GM18498 (cell line): ENCODE measurements around the gene ZNF879.

ENCODE experiments used
- ATAC-seq: cut with Tn5 transposase; IDR thresholded peaks from one replicate; pipeline ENCODE4 v1.9.1; 2021; ENCODE audit warnings: mild to moderate bottlenecking, moderate library complexity; ENCODE audit not compliant: unreplicated experiment

The ZNF879 gene

GRCh38 chr5:179023528-179024189 lies at the start of gene ZNF879:
Gene ZNF879 (plus strand): TSS chr5:179023804. CDS start chr5:179025005, 1,201 bp downstream.
- ATAC-seq: peak; percentile 87

GRCh38 chr5:178981381-178981780 lies 42.2 kb upstream of the ZNF879 start:
- ATAC-seq: no peak

GRCh38 chr5:178982941-178983340 lies 40.7 kb upstream of the ZNF879 start:
- no peak for ATAC-seq

DNA sequence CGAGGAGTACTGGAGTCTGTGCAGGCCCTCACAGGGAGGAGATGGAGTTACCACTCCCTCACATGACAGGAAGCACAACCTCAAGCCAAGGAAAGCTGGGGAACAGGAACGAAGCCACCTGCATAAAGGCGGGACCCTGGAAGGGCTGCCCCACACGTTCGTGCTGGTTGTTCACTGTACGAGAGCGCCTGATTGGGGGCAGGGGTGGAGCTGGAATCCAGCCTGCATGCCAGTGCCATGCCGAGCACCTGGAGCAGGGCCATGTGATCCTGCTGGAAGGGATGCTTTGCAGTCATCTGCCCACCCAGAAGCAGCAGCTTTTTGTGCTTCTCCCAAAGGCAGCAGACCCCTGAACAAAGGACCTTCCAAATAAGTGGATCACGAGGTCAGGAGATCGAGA lies 39.9 kb upstream of the ZNF879 start:
- no peak for ATAC-seq

DNA sequence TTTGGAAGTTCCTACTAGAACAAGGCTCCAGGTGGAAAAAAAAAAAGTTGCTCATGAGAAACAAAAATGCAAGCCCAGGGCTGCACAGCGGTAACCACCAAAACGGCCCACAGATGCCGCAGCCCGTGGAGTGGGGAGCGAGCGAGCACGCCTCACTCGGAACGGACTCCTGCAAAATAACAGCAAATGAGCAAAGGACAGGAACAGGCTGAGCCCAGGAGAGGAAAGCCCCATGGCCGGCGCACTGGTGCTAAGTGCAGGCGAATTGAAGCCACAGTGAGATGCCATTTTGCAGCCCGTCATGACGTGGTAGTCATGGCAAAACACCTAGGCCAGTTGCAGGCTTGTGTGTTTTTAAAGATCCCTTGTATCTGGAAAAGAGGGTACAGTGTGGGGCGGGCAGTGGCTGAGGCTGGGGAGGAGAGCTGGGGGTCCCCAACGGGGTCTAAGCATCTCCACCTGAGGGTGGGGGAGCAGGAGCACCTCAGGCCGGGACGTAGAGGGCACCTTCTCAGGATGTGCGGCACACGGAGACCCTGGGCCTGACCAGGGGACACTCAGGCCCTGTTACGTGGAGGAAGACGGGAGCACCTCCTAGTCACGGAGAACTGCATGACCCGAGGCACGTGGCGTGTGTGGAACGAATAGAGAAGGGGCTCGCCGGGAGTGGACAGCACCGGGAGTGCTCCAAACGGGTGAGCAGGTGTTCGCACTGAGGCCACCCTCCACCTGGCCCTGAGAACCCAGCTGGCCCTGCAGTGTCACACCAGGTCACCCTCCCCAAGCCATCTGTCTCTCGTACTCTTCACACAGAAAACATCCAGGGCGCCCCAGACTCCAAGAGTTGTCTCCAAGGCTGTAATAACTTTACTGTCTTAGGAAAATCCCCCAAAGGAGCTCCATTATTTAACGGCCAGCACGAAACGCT lies 39.2 kb upstream of the ZNF879 start:
- ATAC-seq: no peak

GRCh38 chr5:178986326-178986960 lies 37.2 kb upstream of the ZNF879 start:
- ATAC-seq: no peak

- ATAC-seq: no peak
Observed at GRCh38 chr5:178988436-178989220, 35.0 kb upstream of the ZNF879 start.

DNA sequence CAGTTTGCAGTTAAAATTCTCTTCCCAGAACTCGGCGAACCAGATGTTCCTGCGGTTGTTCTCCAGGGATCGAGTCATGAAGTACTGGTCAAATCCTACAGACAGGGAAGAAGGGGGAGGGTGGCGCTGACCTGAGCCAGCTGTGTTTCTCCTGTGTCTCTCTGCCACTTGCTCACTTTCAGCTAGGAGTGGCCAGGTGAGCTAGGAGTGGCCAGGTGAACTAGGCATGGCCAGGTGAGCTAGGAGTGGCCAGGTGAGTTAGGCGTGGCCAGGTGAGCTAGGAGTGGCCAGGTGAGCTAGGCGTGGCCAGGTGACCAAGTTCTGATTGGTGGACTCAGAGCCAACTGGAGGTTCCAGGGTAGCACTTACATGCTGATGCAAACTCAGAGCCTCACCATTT lies 34.3 kb upstream of the ZNF879 start:
- ATAC-seq: no peak

GRCh38 chr5:178990491-178990890 lies 33.1 kb upstream of the ZNF879 start:
- ATAC-seq: no peak

- no peak for ATAC-seq
Observed at GRCh38 chr5:178991190-178992145, 32.1 kb upstream of the ZNF879 start.

DNA sequence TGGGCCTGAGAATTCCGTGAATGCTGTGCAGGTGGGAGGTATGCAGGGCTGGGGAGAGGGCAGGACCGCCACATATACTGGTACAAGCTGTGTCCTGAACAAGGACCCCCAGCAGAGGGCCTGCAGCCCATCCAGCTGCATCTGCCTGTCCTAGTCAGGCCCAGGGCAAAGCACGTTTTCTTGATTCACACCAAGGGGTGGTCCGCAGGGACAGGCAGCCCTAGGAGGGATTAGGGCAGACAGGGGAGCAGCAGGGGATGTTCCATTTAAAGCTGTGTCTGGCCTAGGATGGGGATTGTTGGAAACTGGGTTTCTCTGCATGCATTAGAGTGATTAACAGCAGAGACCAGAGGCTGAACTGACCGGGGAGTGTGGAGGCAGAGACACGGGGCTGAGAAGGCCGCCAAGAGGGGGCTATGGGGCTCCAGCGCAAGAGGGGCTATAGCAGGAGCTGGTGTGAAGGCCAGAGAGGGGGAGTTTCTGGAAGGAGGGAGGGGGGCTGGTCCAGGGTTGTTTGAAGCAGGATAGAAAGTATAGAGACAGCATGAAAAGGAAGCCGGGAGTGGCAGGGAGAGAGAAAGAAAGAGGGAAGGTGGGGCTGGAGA lies 31.2 kb upstream of the ZNF879 start:
- ATAC-seq: no peak

DNA sequence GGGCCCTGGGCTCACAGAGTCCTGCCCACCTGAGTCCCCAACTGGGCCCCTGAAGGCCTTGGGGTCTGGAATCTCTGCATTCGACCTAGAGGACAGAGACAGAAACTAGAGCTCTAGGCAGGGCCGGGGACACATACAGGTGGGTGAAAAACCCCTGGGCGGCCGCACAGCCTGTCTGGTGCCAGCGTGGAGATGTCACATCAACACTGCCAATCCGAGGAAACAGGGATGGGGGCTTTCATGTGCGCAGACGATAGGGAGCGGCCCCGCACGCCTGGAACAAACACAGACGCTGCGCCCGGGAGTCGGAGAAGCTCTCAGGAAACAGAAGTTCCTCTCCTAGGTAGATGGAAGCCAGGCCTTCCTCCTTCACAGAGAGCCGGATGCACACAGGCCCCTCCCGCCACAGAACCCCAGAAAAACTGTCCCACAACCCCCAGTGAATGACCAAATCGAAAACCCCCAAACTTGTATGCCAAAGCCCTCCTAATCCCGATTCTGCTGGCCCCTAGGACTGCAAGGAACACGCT lies 30.3 kb upstream of the ZNF879 start:
- ATAC-seq: no peak

GRCh38 chr5:178993955-178994579 lies 29.5 kb upstream of the ZNF879 start:
- ATAC-seq: no peak

GRCh38 chr5:178994580-178995340 lies 28.8 kb upstream of the ZNF879 start, which contains the start of gene GRM6:
Gene GRM6 (minus strand): TSS chr5:178995320. CDS start chr5:178994944, 376 bp downstream.
- no peak for ATAC-seq

- ATAC-seq: no peak
Observed at GRCh38 chr5:178995341-178995690, 28.3 kb upstream of the ZNF879 start.

DNA sequence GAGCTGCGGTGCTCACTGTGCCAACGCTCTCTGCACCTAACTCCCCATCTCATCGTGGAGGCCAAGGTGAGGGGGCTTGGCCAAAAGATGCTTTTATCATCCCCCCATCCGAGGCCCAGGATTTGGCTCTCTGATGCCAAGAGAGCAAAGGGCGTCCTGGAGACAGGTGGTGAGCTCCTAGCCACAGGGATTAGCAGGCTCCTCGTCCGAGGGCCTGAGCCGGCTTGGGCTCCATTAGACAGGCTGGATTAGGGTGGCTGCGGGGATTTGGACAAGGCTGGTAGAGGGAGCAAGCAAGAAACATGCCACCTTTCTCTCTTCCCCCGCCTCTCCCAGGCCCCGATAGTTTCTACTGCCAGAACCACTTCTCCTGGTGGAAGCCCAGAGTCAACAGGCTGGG lies 27.4 kb upstream of the ZNF879 start:
- ATAC-seq: no peak

DNA sequence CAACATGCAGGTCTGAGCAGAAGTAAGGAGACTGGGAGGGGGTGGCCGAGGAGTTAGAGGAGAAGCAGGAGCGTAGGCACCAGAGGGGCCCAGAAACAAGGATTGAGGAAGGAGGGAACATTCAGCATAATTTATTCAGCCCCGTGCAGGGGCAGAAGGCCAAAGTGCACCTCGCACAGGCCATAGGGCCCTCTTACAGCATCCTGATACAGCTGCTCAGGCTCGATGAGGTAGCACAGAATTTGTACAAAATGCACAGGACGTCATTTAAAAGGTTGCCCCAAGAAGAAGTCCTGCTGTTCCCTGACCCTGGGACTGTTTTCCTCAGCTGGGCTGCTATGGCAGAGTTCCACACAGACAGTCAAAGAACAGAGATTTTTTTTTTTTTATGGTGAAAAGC lies 26.4 kb upstream of the ZNF879 start:
- no peak for ATAC-seq

DNA sequence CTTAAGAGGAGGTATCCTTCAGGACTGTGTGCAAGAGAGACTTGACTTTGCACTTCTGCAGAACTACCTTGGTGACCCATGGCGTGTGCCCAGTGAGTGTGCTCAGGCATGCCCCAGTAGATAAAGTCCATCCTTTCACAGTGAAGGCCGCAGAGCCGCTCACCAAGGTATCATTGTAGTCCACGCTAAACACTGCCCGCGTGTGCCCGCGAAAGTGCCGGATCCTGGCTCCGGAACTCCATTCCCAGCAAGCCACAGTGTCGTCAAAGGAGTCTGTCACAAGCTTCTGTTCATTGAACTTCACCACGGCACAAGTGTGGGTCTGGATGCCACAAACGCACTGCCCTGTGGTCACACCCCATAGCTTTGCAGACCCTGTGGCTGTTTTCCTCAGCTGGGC lies 25.2 kb upstream of the ZNF879 start:
- ATAC-seq: no peak
